GM12864 (cell line): ENCODE results near the gene C20orf173.

Experiments used
- DNase-seq: peaks from one replicate; pipeline ENCODE4 v3.0.0-alpha.2; 2011; ENCODE audit warnings: low read depth
- H3K4me3 ChIP-seq: 2 replicates; pipeline ENCODE4 v1.5.1; 2011; ENCODE audit warnings: mild to moderate bottlenecking, low read depth, low read length, control low read depth
- TF ChIP-seq, protein P1 (sequence below): IDR thresholded peaks from 2 replicates; pipeline ENCODE4 v1.5.1; 2011; ENCODE audit warnings: low read depth, mild to moderate bottlenecking, moderate library complexity, low read length, control low read depth, inconsistent platforms; ENCODE audit errors: missing control alignments

The C20orf173 gene

DNA sequence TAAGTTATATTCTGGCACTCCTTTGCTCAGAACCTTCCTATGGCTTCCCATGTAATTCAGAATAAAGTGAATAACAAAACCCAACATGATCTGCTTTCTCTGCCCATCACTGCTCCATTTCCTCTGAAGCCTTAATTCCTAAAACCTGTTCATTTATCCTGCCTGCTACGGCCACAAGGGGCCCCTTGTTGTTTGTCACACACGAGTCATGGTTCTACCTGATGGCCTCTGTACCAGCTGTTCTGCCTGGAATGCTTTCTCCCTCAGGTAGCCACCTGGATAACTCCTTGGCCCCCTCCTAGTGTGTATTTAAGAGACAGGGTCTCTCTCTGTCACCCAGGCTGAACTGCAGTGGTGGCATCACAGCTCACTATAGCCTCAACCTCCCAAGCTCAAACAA, 39.2 kb upstream of the C20orf173 start:
- TF ChIP-seq, protein P1, sequence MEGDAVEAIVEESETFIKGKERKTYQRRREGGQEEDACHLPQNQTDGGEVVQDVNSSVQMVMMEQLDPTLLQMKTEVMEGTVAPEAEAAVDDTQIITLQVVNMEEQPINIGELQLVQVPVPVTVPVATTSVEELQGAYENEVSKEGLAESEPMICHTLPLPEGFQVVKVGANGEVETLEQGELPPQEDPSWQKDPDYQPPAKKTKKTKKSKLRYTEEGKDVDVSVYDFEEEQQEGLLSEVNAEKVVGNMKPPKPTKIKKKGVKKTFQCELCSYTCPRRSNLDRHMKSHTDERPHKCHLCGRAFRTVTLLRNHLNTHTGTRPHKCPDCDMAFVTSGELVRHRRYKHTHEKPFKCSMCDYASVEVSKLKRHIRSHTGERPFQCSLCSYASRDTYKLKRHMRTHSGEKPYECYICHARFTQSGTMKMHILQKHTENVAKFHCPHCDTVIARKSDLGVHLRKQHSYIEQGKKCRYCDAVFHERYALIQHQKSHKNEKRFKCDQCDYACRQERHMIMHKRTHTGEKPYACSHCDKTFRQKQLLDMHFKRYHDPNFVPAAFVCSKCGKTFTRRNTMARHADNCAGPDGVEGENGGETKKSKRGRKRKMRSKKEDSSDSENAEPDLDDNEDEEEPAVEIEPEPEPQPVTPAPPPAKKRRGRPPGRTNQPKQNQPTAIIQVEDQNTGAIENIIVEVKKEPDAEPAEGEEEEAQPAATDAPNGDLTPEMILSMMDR, result peak; percentile 37
- no peak overlapping the region for H3K4me3 ChIP-seq
- no peak for DNase-seq

DNA sequence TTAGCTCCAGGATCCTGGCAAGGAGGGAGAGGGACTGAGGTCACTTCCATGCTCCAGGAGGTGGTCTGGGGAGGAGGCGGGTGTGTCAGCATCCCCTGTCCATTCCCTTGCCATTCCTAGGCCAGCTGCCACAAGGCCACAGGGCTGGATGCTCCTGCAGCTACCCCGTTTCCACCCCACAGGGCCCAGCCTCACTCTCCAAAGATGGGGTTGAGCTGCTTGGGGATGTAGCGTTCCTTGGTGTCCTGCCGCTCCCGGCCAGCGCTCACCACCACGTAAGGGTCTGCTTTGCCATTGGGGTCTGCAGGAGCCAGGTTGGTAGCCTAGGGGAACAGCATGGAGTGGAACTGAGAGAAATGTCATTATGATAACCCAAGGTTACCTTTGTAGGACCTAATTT, 35.5 kb upstream of the C20orf173 start:
- DNase-seq, result no peak
- H3K4me3 ChIP-seq, result no peak overlapping the region
- TF ChIP-seq, protein P1, result no peak

DNA sequence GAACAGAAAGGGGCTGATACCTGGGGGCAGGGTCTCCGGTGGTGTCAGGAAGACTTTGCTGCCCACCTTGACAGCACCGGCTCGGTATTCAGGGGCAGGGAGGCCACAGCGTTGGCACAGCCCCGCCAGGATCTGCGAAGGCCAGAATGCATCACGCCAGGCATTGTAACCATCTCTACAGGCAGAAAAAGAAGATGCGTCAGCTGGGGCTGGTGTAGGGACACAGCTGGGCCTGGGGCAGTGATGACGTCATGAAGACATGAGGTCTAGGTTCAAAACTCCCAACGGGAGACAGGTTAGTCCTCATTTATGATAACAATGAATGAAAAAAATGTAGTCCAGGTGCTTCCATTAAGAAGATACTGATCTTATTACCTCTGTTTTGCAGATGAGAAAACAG, 34.4 kb upstream of the C20orf173 start:
- no peak overlapping the region for H3K4me3 ChIP-seq
- TF ChIP-seq, protein P1, result no peak
- DNase-seq, result no peak

DNA sequence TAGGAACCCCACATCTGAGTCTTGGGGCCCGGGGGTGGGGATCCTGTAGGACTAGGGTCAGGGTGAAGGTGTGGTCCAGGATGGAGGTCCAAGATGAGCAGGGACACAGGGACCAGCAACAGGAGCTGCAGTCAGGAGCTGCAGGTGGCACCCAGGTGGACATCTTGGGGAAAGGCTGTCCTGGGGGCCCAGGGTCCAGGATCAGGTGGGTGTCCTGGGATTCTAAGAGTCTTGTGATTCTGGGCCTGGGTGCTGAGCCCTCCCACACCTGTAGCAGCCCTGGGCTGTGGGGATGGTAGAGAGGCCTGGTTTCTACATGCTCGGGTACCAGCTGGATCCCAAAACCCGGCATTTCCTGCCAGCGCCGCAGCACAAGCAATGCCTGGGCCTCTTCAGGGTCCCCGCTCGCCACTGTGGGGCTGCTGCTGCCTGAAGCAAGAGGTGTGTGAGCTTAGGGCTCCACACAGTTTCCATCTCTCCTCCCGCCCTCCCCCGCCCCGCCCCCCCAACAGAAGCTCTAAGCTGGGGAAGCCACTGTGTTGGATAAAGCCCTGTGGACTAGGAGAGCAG, 33.2 kb upstream of the C20orf173 start:
- no peak overlapping the region for H3K4me3 ChIP-seq
- TF ChIP-seq, protein P1, result no peak
- DNase-seq, result no peak

DNA sequence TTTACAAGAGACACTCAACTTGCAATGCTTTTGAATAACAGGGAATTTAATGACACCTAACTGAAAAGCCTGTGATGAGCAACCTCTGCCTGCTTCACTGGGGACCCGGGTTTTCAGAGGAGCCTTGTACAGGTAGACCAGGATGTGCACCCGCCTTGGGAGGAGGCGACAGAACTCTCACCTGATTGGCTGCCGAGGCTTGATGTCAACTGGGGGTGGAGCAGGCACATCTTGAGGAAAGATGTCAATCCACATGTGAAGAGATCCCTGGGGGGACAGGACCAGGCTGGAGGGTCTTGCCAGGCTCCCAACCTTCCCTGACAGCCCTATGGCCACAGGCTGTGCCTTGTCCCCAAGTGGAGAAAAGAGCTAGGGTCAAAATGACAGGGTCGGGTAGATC, 32.2 kb upstream of the C20orf173 start:
- TF ChIP-seq, protein P1, result no peak
- H3K4me3 ChIP-seq, result no peak overlapping the region
- no peak for DNase-seq

DNA sequence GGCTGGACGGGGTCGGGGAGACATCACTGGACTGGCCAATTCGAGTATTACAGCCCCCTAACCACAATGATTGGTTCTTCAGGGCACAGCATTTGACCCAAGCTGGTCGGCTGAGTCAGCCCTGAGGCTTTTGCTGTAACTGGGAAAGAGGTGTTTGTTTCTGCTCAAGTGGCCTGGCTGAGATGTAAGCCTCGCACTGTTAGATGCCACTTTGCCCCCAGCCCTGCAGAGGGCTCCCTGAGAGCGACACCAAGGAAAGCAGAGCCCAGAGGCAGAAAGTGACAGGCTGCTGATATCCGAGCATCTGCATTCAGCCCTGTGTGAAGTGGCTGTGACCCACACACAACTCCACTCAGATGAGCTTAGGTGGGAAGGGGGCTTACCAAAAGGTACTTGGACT, 31.8 kb upstream of the C20orf173 start:
- TF ChIP-seq, protein P1, result peak; percentile 56
- H3K4me3 ChIP-seq, result no peak overlapping the region
- no peak for DNase-seq

DNA sequence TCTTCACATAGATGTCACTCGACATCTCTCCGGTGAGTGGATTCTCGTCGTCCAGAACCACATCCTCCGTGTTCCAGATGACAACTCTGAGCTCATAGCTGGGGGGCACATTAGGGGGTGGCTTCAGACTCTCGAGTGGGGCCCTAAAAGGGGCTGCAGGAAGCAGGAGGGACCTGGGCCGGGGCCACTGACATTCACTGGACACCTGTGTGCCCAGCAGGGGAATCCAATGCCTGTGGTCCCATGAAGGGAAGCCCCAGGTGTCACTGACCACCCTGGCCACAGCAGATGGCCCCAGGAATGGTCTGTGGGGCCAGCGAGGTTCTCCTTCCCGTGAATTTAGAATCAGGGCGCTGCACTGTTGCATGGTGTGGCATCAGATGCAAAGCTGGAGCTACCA, 31.1 kb upstream of the C20orf173 start:
- TF ChIP-seq, protein P1, result no peak
- no peak overlapping the region for H3K4me3 ChIP-seq
- DNase-seq, result no peak
